PC-3 (cell line): Measurements from ENCODE around the gene ESR1.

Source experiments
- CTCF ChIP-seq: fragments of 300-600 bp; sonication (generic); conservative IDR thresholded peaks from 2 replicates; pipeline ENCODE4 v1.5.1; 2017; ENCODE audit warnings: antibody characterized with exemption, low read depth, mild to moderate bottlenecking, low read length
- EZH2 ChIP-seq: fragments of 300-600 bp; sonication (generic); IDR thresholded peaks from one replicate; pipeline ENCODE4 v1.6.1; 2017; ENCODE audit warnings: antibody characterized with exemption, mild to moderate bottlenecking, low read length; ENCODE audit not compliant: unreplicated experiment

DNA sequence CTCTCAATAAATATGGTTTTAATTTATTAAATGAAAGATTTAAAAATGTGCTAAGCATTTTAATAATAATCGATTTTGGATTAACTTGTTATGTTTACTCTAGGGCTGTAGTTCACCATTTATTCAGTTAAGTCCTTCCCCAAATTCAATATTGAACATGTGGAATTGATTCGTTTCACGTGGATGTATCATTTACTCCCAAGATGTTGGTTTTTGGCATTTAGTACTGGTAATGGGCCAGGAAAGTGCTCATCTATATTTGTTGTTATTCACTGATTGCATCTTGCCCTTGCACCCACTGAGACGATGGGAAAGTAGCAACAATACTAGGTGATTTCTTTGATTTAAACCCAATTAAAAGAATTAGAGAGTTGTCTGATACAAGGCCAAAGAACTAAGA, 97.1 kb downstream of the ESR1 start:
- TF ChIP-seq CTCF (no peak), EZH2 (no peak)
